Left ventricle myocardium inferior (tissue), 1 donor: ENCODE measurements around the gene TMEM185B. TPM values are rescaled to one million over a fixed set of nuclear protein-coding genes. Genes with fewer than 3 reads are reported as not detected.
"Not testable (repeated sequence)": the region's sequence is repeated elsewhere in the genome, so short reads cannot be mapped to it uniquely, and the experiment has no call there.

Source experiments
- DNase-seq: peaks from one replicate; pipeline ENCODE4 v3.0.0-alpha.2; 2020
- H3K27ac ChIP-seq: fragments of 200-600 bp; replicated peaks from 2 replicates; pipeline ENCODE4 v1.8.0; 2021
- H3K27me3 ChIP-seq: fragments of 200-600 bp; 2 replicates; pipeline ENCODE4 v1.8.0; 2021; ENCODE audit warnings: low read depth
- H3K36me3 ChIP-seq: fragments of 200-600 bp; 2 replicates; pipeline ENCODE4 v1.8.0; 2021
- H3K4me1 ChIP-seq: fragments of 200-600 bp; 2 replicates; pipeline ENCODE4 v1.8.0; 2021
- H3K4me3 ChIP-seq: fragments of 200-600 bp; 2 replicates; pipeline ENCODE4 v1.8.0; 2021; ENCODE audit warnings: mild to moderate bottlenecking, moderate library complexity
- H3K9me3 ChIP-seq: fragments of 200-600 bp; replicated peaks from 2 replicates; pipeline ENCODE4 v1.8.0; 2021
- intact Hi-C: fragments of 100-400 bp; cut with micrococcal nuclease; formaldehyde crosslinking; loops from one replicate; pipeline ENCODE4 v1.11.0; 2022
- total RNA-seq: library from RNA; stranded (reverse); fragmentation: NEBNext Ultra II Directional; extraction: Animal tissue kit (Norgen Biotek cat#: 25700); gene quantifications from one replicate; pipeline ENCODE4 v1.2.1, GENCODE V29; 2021
- TF ChIP-seq, protein P1 (sequence below): fragments of 200-600 bp; IDR thresholded peaks from 2 replicates; pipeline ENCODE4 v1.8.0; 2021; ENCODE audit warnings: antibody characterized with exemption, mild to moderate bottlenecking, borderline replicate concordance
- donor health status: DM: no; HTN: yes; CAD: no; lungs with severe emphysema.

TMEM185B gene
- total RNA-seq, 1 donor from 2014 or later = 21.0 TPM

DNA sequence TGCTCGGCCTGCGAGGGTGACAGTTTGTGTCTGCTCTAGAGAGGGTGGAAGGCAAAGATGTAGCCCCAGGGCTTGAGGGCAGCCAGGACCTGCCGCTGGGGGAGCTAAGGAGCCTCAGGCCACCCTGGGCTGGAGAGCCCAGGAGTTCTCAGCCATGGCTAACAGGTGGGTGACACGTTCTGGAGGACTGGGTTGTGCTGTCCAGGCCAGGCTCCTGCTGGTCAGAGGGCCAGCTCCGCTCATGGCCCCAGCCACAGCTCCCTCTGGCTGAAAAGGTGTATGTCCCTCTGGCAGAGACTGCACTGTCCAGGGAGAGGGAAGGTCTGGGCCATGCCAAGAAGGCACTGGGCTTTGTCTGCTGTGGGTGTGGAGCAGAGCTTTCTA lies 19.2 kb downstream of the TMEM185B start:
- TF ChIP-seq, protein P1, sequence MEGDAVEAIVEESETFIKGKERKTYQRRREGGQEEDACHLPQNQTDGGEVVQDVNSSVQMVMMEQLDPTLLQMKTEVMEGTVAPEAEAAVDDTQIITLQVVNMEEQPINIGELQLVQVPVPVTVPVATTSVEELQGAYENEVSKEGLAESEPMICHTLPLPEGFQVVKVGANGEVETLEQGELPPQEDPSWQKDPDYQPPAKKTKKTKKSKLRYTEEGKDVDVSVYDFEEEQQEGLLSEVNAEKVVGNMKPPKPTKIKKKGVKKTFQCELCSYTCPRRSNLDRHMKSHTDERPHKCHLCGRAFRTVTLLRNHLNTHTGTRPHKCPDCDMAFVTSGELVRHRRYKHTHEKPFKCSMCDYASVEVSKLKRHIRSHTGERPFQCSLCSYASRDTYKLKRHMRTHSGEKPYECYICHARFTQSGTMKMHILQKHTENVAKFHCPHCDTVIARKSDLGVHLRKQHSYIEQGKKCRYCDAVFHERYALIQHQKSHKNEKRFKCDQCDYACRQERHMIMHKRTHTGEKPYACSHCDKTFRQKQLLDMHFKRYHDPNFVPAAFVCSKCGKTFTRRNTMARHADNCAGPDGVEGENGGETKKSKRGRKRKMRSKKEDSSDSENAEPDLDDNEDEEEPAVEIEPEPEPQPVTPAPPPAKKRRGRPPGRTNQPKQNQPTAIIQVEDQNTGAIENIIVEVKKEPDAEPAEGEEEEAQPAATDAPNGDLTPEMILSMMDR = no peak
- no peak for DNase-seq
- peaks cover 2% of the 10 kb centered on the region for H3K9me3 ChIP-seq
- H3K4me1 ChIP-seq = peaks cover 17% of the 10 kb centered on the region
- H3K27me3 ChIP-seq = no peaks in the 10 kb centered on the region
- intact Hi-C loops = no loop called here
- H3K36me3 ChIP-seq = no peaks in the 10 kb centered on the region
- H3K27ac ChIP-seq = no peak overlapping the region
- no peak overlapping the region for H3K4me3 ChIP-seq

DNA sequence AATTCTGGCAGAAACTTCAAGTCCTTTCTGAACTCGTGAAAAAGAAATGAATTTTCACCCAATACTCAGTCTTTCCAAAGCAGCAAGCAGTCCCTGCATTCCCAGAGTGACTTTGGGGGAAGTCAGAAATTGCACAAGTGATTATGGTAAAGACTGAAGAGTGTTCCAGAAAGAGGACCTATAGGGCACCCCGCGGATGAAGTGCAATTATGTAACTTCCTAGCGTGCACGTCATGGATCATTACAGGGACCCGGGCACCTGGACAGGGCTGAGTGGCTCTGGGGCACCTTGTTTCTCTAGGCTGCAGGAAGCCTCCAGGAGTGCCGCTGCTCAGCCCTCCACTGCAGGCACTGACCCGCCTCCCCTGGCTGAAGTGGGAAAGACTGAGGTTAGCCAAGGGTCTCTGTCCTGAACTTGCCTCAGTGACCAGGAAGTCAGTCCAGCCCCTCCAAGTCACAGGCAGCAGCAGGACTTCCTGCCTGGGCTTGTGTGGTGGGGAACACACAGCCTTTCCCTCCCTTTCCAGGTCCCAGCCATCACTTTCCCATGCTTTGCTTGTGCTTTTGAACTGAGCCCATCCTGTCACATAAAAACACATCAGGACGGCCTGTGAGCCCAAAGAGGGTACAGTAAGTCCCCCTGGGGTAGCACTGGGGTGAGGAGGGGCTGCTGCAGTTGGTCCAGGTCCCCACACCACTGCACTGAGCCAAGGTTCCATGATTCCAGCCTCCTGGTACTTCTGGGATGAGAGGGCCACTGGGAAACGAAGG lies 19.8 kb downstream of the TMEM185B start:
- Histone ChIP-seq H3K9me3 (peaks cover 7% of the 10 kb centered on the region), H3K27me3 (no peaks in the 10 kb centered on the region), H3K4me1 (peaks cover 17% of the 10 kb centered on the region), H3K36me3 (no peaks in the 10 kb centered on the region), H3K4me3 (no peak overlapping the region), H3K27ac (peak overlapping the region; percentile 16)
- no peak for DNase-seq
- intact Hi-C loops = no loop called here
- TF ChIP-seq, protein P1 = no peak

DNA sequence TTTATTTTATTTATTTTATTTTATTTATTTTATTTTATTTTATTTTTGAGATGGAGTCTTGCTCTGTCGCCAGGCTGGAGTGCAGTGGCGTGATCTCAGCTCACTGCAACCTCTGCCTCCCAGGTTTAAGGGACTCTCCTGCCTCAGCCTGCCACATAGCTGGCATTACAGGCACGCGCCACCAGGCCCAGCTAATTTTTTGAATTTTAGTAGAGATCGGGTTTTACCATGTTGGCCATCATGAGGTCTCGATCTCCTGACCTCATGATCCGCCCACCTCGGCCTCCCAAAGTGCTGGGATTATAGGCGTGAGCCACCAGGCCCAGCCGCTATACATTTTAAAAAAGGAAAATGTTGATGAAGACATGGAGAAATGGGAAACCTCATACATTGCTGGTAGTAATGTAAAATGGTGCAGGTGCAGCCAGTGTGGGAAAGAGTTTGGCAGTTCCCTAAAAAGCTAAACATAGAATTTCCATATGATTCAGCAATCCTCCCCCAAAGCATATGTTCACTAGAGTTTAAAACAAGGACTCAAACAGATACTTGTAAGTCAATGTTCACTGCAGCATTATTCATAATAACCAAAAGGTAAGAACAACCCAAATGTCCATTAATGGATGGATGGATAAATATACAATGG lies 23.3 kb downstream of the TMEM185B start:
- DNase-seq, H3K27me3 ChIP-seq, H3K4me3 ChIP-seq, H3K27ac ChIP-seq, intact Hi-C loops, H3K36me3 ChIP-seq: not testable (repeated sequence)
- H3K9me3 ChIP-seq = peaks cover 34% of the 10 kb centered on the region
- H3K4me1 ChIP-seq = peaks cover 17% of the 10 kb centered on the region

DNA sequence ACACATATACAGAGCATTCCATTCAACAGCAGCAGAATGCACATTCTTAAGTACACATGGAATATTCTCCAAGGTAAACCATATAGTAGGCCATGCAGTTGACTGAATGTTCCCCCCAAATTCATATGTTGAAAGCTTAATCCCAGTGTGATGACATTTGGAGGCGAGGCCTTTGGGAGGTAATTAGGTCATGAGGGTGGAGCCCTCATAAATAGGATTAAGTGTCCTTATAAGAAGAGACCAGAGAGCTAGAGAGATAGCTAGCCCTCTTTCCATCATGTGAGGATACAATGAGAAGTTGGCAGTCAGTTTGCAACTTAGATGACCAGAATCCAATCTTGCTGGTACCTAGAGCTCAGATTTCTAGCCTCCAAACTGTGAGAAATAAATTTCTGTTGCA lies 27.6 kb downstream of the TMEM185B start:
- H3K9me3 ChIP-seq = peaks cover 61% of the 10 kb centered on the region
- TF ChIP-seq, protein P1 = no peak
- DNase-seq = no peak
- H3K4me1 ChIP-seq = no peaks in the 10 kb centered on the region
- no peak overlapping the region for H3K27ac ChIP-seq
- intact Hi-C loops = no loop called here
- H3K36me3 ChIP-seq = no peaks in the 10 kb centered on the region
- H3K27me3 ChIP-seq = no peaks in the 10 kb centered on the region
- H3K4me3 ChIP-seq = no peak overlapping the region

DNA sequence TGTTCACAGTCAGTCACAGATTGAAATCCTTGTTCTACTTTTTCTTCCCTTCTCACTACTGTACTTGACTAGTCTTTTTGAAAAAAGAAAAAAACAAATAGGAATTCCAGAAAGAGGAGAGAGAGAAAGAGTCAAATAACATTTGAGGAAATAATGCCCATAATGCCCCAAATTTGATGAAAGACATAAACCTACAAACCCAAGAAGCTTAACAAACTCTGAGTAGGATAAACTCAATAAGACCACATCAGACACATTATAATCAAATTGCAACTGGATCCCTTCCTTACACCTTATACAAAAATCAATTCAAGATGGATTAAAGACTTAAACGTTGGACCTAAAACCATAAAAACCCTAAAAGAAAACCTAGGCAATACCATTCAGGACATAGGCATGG lies 30.9 kb downstream of the TMEM185B start:
- Histone ChIP-seq H3K9me3 (peaks cover 42% of the 10 kb centered on the region), H3K27me3 (no peaks in the 10 kb centered on the region), H3K36me3 (no peaks in the 10 kb centered on the region), H3K27ac (no peak overlapping the region), H3K4me3 (no peak overlapping the region), H3K4me1 (peaks cover 8% of the 10 kb centered on the region)
- intact Hi-C loops = no loop called here
- TF ChIP-seq, protein P1 = no peak
- DNase-seq = no peak

DNA sequence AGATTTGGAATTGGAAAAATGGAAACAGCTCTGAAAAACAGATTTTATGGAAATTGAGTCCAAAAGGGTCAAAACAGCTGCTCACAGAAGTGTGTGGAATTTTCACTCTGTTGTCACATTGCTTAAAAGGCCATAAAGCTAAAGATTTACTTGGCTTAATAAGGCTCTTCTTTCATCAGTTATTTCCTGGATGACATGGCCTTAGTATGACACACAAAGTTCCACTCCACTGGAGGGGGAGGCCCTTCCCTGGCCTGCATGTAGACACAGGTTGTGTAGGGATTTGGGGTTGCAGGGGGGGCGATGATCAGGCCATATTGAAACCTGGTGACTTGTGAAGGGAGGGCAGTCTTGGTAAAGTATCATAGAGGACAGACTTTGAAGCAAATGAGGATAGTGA lies 34.0 kb downstream of the TMEM185B start:
- H3K36me3 ChIP-seq = no peaks in the 10 kb centered on the region
- H3K9me3 ChIP-seq = peaks cover 19% of the 10 kb centered on the region
- no peak for DNase-seq
- intact Hi-C loops = no loop called here
- no peak overlapping the region for H3K27ac ChIP-seq
- H3K4me1 ChIP-seq = peaks cover 8% of the 10 kb centered on the region
- H3K27me3 ChIP-seq = no peaks in the 10 kb centered on the region
- H3K4me3 ChIP-seq = no peak overlapping the region
- TF ChIP-seq, protein P1 = no peak
